Uterus (tissue), 4 donors: ENCODE results near the gene TOR2A. TPM values are rescaled to one million over a fixed set of nuclear protein-coding genes. Genes with fewer than 3 reads are reported as not detected.

ENCODE experiments used
- DNase-seq, 2 donors: peaks; one replicate each; pipeline ENCODE4 v3.0.0-alpha.2; 2019 to 2020
- H3K27ac ChIP-seq, 2 donors: fragments of 200-600 bp; sonication (generic); 1 replicate in 1 of 2; 2 replicates in 1 of 2; pipeline ENCODE4 v1.5.1; 2016 to 2018
- H3K27me3 ChIP-seq, 2 donors: fragments of 200-600 bp; sonication (generic); one replicate each; pipeline ENCODE4 v1.5.1; 2018 to 2019; ENCODE audit warnings: control low read depth in 1 of 2
- H3K36me3 ChIP-seq, 2 donors: fragments of 200-600 bp; sonication (generic); one replicate each; pipeline ENCODE4 v1.5.1; 2019; ENCODE audit warnings: control low read depth in 1 of 2
- H3K4me1 ChIP-seq, 2 donors: fragments of 200-600 bp; sonication (generic); one replicate each; pipeline ENCODE4 v1.5.1; 2018 to 2019; ENCODE audit warnings: control low read depth in 1 of 2
- H3K4me3 ChIP-seq, 2 donors: fragments of 200-600 bp; sonication (generic); 1 replicate in 1 of 2; 2 replicates in 1 of 2; pipeline ENCODE4 v1.5.1; 2018 to 2019; ENCODE audit warnings: mild to moderate bottlenecking in 1 of 2
- H3K9me3 ChIP-seq, 2 donors: fragments of 200-600 bp; sonication (generic); one replicate each; pipeline ENCODE4 v1.5.1; 2019; ENCODE audit warnings: control low read depth in 1 of 2
- POLR2A ChIP-seq, 2 donors: fragments of 450-650 bp; IDR thresholded peaks; one replicate each; pipeline ENCODE4 v1.6.1; 2016; ENCODE audit warnings: antibody characterized with exemption in 2 of 2, mild to moderate bottlenecking in 1 of 2, moderate library complexity in 1 of 2
- intact Hi-C: fragments of 100-400 bp; cut with DNase I; formaldehyde crosslinking; loops from one replicate; pipeline ENCODE4 v1.15.1; 2023; ENCODE audit warnings: low total_unique reads
- total RNA-seq, 4 donors: library from RNA; depleted of rRNA in 3 of 4; stranded (reverse); fragments of >200 nt in 3 of 4; gene quantifications; one replicate each; pipeline versions ENCODE4 v1.1.0 to v1.2.4, GENCODE V29; 2014 to 2023
- TF ChIP-seq, protein P1 (sequence below), 4 experiments: fragments of 200-600 bp in 2 of 4; fragments of 450-650 bp in 2 of 4; sonication (generic) in 2 of 4; IDR thresholded peaks; one replicate each; pipeline ENCODE4 v1.5.1; 2016 to 2019; ENCODE audit warnings: antibody characterized with exemption in 4 of 4, mild to moderate bottlenecking in 2 of 4, moderate library complexity in 1 of 4
- donor health status: DM: yes; HTN: yes; CAD: no.

TOR2A gene
- total RNA-seq, 4 donors from 2014 or later, result 2.0 to 73.8 (median 7.0) TPM

DNA sequence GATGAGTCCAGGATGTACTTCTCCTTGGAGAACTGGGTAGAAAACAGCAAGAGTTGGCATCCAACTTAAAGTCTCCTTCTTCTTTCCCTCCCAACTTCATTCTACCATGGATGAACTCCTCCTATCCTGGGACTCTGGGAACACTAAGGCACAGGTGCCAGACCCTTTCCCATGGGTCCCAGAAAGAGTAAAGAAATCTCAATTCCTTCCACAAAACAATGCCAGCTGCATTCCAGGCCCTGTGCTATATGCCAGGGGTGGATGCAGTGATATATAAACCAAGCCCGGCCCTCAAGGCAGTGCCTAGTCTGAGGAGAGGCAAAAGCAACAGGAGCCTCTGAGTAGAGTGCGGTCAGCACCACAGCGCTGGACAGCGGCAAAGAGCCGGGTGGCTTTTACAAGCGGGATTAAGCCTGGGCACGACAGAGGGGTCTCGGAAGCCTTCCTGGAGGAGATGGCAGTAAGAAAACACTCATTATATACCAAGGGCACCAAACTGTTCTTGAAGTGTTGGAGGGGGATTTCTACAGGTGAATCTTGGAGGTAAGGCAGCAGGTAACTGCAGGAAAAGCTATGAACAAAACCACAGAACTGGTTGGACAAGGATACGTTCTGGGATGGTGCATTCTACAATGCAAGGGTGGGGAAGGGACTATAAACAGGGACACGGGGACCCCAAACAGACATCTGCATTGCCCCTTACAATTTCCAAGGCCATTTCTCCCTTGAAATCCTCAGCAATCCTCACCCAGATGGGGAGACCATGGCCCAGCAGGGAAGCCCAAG lies 16.4 kb upstream of the TOR2A start:
- Histone ChIP-seq H3K9me3 (no peaks in the 10 kb centered on the region), H3K27ac (no peak overlapping the region), H3K36me3 (no peaks in the 10 kb centered on the region), H3K27me3 (peaks cover 0 to 8% of the 10 kb centered on the region in 2 donors), H3K4me1 (peaks cover 0 to 9% of the 10 kb centered on the region in 2 donors), H3K4me3 (no peak overlapping the region)
- no peak for DNase-seq
- intact Hi-C loops, result no loop called here
- no peak for TF ChIP-seq POLR2A (IDR thresholded peaks at IDR 0.05)
- TF ChIP-seq, protein P1, sequence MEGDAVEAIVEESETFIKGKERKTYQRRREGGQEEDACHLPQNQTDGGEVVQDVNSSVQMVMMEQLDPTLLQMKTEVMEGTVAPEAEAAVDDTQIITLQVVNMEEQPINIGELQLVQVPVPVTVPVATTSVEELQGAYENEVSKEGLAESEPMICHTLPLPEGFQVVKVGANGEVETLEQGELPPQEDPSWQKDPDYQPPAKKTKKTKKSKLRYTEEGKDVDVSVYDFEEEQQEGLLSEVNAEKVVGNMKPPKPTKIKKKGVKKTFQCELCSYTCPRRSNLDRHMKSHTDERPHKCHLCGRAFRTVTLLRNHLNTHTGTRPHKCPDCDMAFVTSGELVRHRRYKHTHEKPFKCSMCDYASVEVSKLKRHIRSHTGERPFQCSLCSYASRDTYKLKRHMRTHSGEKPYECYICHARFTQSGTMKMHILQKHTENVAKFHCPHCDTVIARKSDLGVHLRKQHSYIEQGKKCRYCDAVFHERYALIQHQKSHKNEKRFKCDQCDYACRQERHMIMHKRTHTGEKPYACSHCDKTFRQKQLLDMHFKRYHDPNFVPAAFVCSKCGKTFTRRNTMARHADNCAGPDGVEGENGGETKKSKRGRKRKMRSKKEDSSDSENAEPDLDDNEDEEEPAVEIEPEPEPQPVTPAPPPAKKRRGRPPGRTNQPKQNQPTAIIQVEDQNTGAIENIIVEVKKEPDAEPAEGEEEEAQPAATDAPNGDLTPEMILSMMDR (IDR thresholded peaks at IDR 0.05), result no peak

DNA sequence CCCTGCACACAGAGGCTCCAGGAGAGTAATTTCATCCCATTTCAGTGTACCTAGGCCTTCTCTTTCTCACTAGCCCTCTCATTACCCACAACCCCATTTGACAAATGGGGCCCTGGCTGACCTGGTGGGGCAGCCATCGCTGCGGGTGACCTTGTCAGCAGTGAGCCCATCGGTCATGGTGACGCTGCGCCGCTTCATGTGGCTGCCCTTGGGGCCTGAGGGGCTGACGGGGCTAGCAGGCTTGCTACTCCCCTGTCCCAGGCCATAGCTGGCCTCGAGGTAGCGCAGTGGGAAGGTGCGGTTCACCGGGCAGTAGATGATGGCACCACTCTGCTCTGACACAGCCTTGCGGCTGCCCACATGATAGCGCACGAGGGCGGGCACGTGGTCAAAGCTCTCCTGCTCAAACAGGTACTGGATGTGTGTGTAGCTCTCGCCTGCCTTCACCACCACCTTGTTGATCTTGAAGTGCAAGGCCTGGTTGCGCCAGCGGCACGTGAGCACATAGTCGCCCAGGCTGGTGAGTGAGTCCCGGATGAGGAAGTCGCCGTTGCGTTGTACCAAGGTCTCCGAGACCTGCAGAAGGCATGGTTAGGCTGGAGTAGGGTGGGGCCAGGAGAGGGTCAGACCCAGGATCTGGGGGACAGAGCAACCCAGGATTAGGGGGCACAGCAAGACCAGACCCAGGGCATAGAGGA lies 14.1 kb upstream of the TOR2A start:
- intact Hi-C loops, result no loop called here
- no peak for DNase-seq
- peaks cover 0 to 3% of the 10 kb centered on the region in 2 donors for H3K27me3 ChIP-seq
- H3K36me3 ChIP-seq, result no peaks in the 10 kb centered on the region
- TF ChIP-seq, protein P1 (IDR thresholded peaks at IDR 0.05), result no peak
- TF ChIP-seq POLR2A (IDR thresholded peaks at IDR 0.05), result no peak
- no peak overlapping the region for H3K27ac ChIP-seq
- H3K4me1 ChIP-seq, result no peaks in the 10 kb centered on the region
- H3K4me3 ChIP-seq, result no peak overlapping the region
- H3K9me3 ChIP-seq, result no peaks in the 10 kb centered on the region

DNA sequence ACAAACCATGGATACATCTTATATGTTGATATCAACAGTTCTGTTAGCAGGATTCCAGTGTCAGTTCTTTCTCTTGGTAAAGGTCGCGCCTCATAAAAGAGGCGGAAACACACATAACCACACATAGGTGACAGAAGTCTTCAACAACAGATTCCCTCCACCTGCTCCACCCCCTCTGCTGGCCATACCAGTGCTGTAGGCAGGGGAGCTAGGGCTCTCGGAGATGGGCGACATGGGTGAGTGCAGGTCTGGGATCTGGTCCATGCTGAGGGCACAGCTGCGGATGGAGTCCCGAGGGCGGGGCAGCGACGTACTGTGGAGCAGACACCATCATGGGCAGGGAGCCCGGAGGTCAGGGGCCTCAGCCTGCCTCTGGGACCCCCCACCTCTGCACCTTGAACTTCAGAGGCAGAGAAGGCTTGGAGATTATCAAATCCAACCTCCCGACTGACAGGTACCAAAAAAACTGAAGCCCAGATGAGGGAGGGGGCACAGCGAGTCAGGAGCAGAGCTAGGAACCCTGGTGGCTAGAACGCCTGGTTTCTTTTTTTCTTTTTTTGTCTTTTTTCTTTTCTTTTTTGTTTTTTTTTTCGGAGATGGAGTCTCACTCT lies 12.0 kb upstream of the TOR2A start:
- H3K27ac ChIP-seq, result no peak overlapping the region
- H3K4me1 ChIP-seq, result no peaks in the 10 kb centered on the region
- intact Hi-C loops, result no loop called here
- H3K9me3 ChIP-seq, result no peaks in the 10 kb centered on the region
- H3K4me3 ChIP-seq, result no peak overlapping the region
- no peaks in the 10 kb centered on the region for H3K27me3 ChIP-seq
- TF ChIP-seq, protein P1 (IDR thresholded peaks at IDR 0.05), result no peak
- TF ChIP-seq POLR2A (IDR thresholded peaks at IDR 0.05), result no peak
- DNase-seq, result no peak
- no peaks in the 10 kb centered on the region for H3K36me3 ChIP-seq

DNA sequence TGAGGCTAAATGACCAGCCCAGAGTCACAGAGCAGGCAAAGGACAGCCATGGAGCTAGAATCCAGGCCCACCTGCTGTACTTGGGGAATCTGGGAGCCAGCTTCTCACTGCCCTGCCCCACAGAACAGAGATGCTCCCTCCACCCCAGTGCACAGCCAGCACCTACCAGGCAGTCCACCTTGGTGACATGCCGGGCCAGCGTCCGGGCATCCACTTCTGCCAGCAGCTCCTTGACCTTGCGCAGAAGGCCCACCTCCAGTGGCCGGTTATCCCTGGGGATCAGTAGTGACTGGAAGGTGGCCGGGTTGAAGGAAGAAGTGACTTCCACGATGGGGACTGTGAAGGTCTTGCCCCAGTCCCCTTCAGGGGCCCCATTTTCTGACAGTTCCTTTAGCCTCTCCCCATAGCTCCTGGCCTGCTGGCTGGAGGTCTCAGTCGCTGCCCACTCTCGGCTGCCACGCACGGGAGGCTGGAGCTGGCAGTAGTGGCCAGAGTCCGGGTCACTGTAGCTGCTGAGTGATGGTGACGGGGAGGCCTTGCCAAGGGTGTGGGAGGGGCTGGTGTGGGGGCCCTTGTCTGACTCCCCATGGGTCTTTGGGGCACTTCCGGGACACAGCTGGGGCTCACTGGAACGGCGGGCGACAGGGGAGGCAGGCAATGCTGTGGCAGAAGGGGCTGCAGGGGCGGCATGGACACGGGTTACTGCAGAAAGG lies 9.5 kb upstream of the TOR2A start:
- no peaks in the 10 kb centered on the region for H3K9me3 ChIP-seq
- no peak overlapping the region for H3K4me3 ChIP-seq
- no peaks in the 10 kb centered on the region for H3K4me1 ChIP-seq
- H3K27ac ChIP-seq, result no peak overlapping the region
- H3K36me3 ChIP-seq, result no peaks in the 10 kb centered on the region
- no peak for DNase-seq
- no peak for TF ChIP-seq POLR2A (IDR thresholded peaks at IDR 0.05)
- TF ChIP-seq, protein P1 (IDR thresholded peaks at IDR 0.05), result no peak
- intact Hi-C loops, result no loop called here
- H3K27me3 ChIP-seq, result no peaks in the 10 kb centered on the region
